K562 (cell line): ENCODE data around the gene AHR. TPM values are rescaled to one million over a fixed set of nuclear protein-coding genes. Genes with fewer than 3 reads are reported as not detected.

Experiments
- ATAC-seq: fragments of 200-7000 bp; cut with Tn5 transposase; 3 replicates; pipeline ENCODE4 v1.9.1; 2020; ENCODE audit warnings: moderate library complexity
- BruUV-seq: library from RNA; stranded (reverse); fragments of 400-500 nt; replicated peaks from 2 replicates; lab custom pipeline; 2021; lab: Mats Ljungman, UMichigan
- CTCF ChIA-PET: fragments of 300-600 bp; formaldehyde crosslinking; extraction: SDS; loops from one replicate; lab custom pipeline; 2021; ENCODE audit warnings: low intra/inter-chr PET ratio; lab: Yijun Ruan, JAX
- POLR2A ChIA-PET: fragments of 300-600, 350-650 bp; sonication (Branson Sonifier 250); formaldehyde crosslinking; extraction: SDS; loops from one replicate; lab custom pipeline; 2021; ENCODE audit warnings: antibody characterized with exemption, inconsistent platforms; lab: Yijun Ruan, JAX
- DNase-seq, 4 experiments: peaks; one replicate each; pipeline versions ENCODE4 v3.0.0 to v3.0.0-alpha.2; 2011 to 2018; ENCODE audit warnings: low spot score in 3 of 4, mixed read lengths in 3 of 4; ENCODE audit errors: extremely low read depth in 1 of 4
- FAIRE-seq: peaks from 2 replicates; lab custom pipeline; 2011; peaks lifted over from hg19 to GRCh38; lab: Jason Lieb, UNC
- H2AFZ ChIP-seq: 2 replicates; pipeline ENCODE4 v1.6.0; 2011; ENCODE audit warnings: low read depth, low read length, control low read depth, inconsistent platforms
- H3K27ac ChIP-seq: fragments of 200-600 bp; 3 replicates; pipeline ENCODE4 v1.8.0; 2011; ENCODE audit warnings: low read depth, mild to moderate bottlenecking, control low read depth, inconsistent platforms, low read length, moderate library complexity, mixed read lengths; ENCODE audit errors: extremely low read depth
- H3K27me3 ChIP-seq, 2 experiments: fragments of 300-600 bp in 1 of 2; 2 replicates in 1 of 2; 3 replicates in 1 of 2; pipeline versions ENCODE4 v1.6.0 to v1.8.0; 2011; ENCODE audit warnings: inconsistent platforms in 2 of 2, low read length in 2 of 2, mild to moderate bottlenecking in 1 of 2, mixed read lengths in 1 of 2, moderate library complexity in 1 of 2; ENCODE audit not compliant: control insufficient read depth in 2 of 2, insufficient read depth in 2 of 2
- H3K36me3 ChIP-seq: fragments of 300-600 bp; 3 replicates; pipeline ENCODE4 v1.8.0; 2011; ENCODE audit warnings: mild to moderate bottlenecking, low read length, inconsistent platforms; ENCODE audit not compliant: control insufficient read depth, insufficient read depth
- H3K4me1 ChIP-seq, 2 experiments: fragments of 200-600 bp in 1 of 2; replicated peaks in 1 of 2; 2 replicates in 1 of 2; 3 replicates in 1 of 2; pipeline versions ENCODE4 v1.5.1 to v1.8.0; 2011; ENCODE audit warnings: inconsistent platforms in 2 of 2, low read length in 2 of 2, mild to moderate bottlenecking in 1 of 2, mixed read lengths in 1 of 2, moderate library complexity in 1 of 2; ENCODE audit not compliant: control insufficient read depth in 2 of 2, insufficient read depth in 2 of 2
- H3K4me2 ChIP-seq: 2 replicates; pipeline ENCODE4 v1.6.1; 2011; ENCODE audit warnings: low read length, control low read depth, inconsistent platforms, mixed read lengths; ENCODE audit not compliant: insufficient read depth
- H3K4me3 ChIP-seq: fragments of 200-600 bp; sonication (generic), shearing (Covaris generic); 2 replicates; pipeline ENCODE4 v1.5.1; 2016; ENCODE audit warnings: control low read depth, inconsistent platforms
- H3K79me2 ChIP-seq: fragments of 200-600 bp; 3 replicates; pipeline ENCODE4 v1.8.0; 2011; ENCODE audit warnings: low read length, inconsistent platforms; ENCODE audit not compliant: control insufficient read depth, insufficient read depth
- H3K9ac ChIP-seq, 2 experiments: 2 replicates each; pipeline versions ENCODE4 v1.6.0 to v1.6.1; 2011; ENCODE audit warnings: low read depth in 2 of 2, low read length in 2 of 2, control low read depth in 1 of 2, inconsistent platforms in 1 of 2, mild to moderate bottlenecking in 1 of 2, mixed read lengths in 1 of 2; ENCODE audit not compliant: insufficient read depth in 1 of 2
- H3K9me1 ChIP-seq: one replicate; pipeline ENCODE4 v1.6.0; 2011; ENCODE audit warnings: inconsistent platforms, mild to moderate bottlenecking, low read length, moderate library complexity; ENCODE audit not compliant: control insufficient read depth, insufficient read depth
- H3K9me3 ChIP-seq: replicated peaks from 2 replicates; pipeline ENCODE4 v1.5.1; 2011; ENCODE audit warnings: low read depth, low read length, inconsistent platforms; ENCODE audit not compliant: control insufficient read depth, insufficient read depth
- H4K20me1 ChIP-seq: replicated peaks from 2 replicates; pipeline ENCODE4 v1.6.1; 2011; ENCODE audit warnings: low read length, inconsistent platforms, mixed read lengths; ENCODE audit not compliant: control insufficient read depth, insufficient read depth
- BHLHE40 ChIP-seq: IDR thresholded peaks from 2 replicates; pipeline ENCODE4 v1.6.1; 2011; ENCODE audit warnings: low read length, improper control_type of control experiment
- CBX3 ChIP-seq, 2 experiments: IDR thresholded peaks; 1 replicate in 1 of 2; 2 replicates in 1 of 2; pipeline ENCODE4 v1.6.1; 2012; ENCODE audit warnings: inconsistent platforms in 2 of 2, low read length in 2 of 2, borderline replicate concordance in 1 of 2, control low read depth in 1 of 2
- HDAC1 ChIP-seq, 2 experiments: fragments of 450-650 bp; IDR thresholded peaks; 2 replicates each; pipeline ENCODE4 v1.6.1; 2016 to 2017; ENCODE audit warnings: inconsistent platforms in 1 of 2, mild to moderate bottlenecking in 1 of 2, moderate library complexity in 1 of 2
- MEF2D ChIP-seq: conservative IDR thresholded peaks from 2 replicates; pipeline ENCODE4 v1.6.1; 2016; ENCODE audit warnings: low read depth, missing genetic modification characterization, missing compliant biosample characterization
- MTF1 ChIP-seq: fragments of 250-450 bp; sonication (Bioruptor Pico); IDR thresholded peaks from 2 replicates; pipeline ENCODE4 v1.9.0; 2021; ENCODE audit warnings: moderate library complexity, mild to moderate bottlenecking, inconsistent platforms, borderline replicate concordance
- RBM34 ChIP-seq: fragments of 200-400 bp; formaldehyde crosslinking; IDR thresholded peaks from 2 replicates; pipeline ENCODE4 v1.6.1; 2018; ENCODE audit warnings: low read length, borderline replicate concordance; ENCODE audit not compliant: insufficient read depth
- TRIM24 ChIP-seq, 2 experiments: fragments of 450-650 bp; IDR thresholded peaks; 2 replicates each; pipeline ENCODE4 v1.6.1; 2016
- ZBTB8A ChIP-seq: fragments of 450-650 bp; IDR thresholded peaks from 2 replicates; pipeline ENCODE4 v1.6.1; 2018; ENCODE audit warnings: mild to moderate bottlenecking, moderate library complexity; ENCODE audit not compliant: partially characterized antibody
- ZNF263 ChIP-seq: sonication (generic); formaldehyde crosslinking; IDR thresholded peaks from 2 replicates; pipeline ENCODE4 v1.8.0; 2022; ENCODE audit warnings: mild to moderate bottlenecking, missing genetic modification reagents, borderline replicate concordance
- ZNF354B ChIP-seq: fragments of 250-450 bp; sonication (Bioruptor Pico); IDR thresholded peaks from 2 replicates; pipeline ENCODE4 v1.4.0; 2020
- WGBS: fragments of 100-300 bp; shearing (Covaris generic); methylation state at CpG from one replicate; pipeline ENCODE4 v1.1.6; 2016; ENCODE audit warnings: low coverage, mixed read lengths; ENCODE audit not compliant: insufficient coverage; ENCODE audit errors: missing lambda C conversion rate; 5-methylcytosine and 5-hydroxymethylcytosine counted together
- in situ Hi-C: fragments of 300-500 bp; cut with MboI; formaldehyde crosslinking; loops from 4 replicates; pipeline ENCODE4 v1.15.0; 2018; ENCODE audit warnings: inconsistent platforms, mixed read lengths
- intact Hi-C: fragments of 100-400 bp; cut with micrococcal nuclease; formaldehyde crosslinking; loops from 2 replicates; pipeline ENCODE4 v1.14.2; 2022
- polyA plus RNA-seq, 8 experiments: library from polyadenylated mRNA; depleted of rRNA in 4 of 8; stranded (reverse) in 5 of 8; unstranded in 3 of 8; fragments of >200 nt; fragmentation: Nextera tagmentation in 2 of 8; fragmentation: Illumina TruSeq in 1 of 8; extraction: Ambion mirVana in 2 of 8; extraction: Trizol in 1 of 8; gene quantifications; 2 replicates each; pipeline versions ENCODE4 v1.2.1 to v1.2.3, GENCODE V29; 2011 to 2014; ENCODE audit warnings: inconsistent platforms in 1 of 8, missing spikeins in 1 of 8
- total RNA-seq, 7 experiments: library from RNA; depleted of rRNA in 6 of 7; stranded (reverse); fragments of >200 nt in 6 of 7; fragmentation: Illumina TruSeq in 2 of 7; extraction: Trizol in 2 of 7; gene quantifications; 2 replicates each; pipeline versions ENCODE4 v1.2.1 to v1.2.3, GENCODE V29; 2011 to 2021; ENCODE audit warnings: low replicate concordance in 1 of 7
- TF ChIP-seq, protein P1 (sequence below): fragments of 250-450 bp; sonication (Bioruptor Pico); IDR thresholded peaks from 2 replicates; pipeline ENCODE4 v1.5.0; 2020; ENCODE audit warnings: mild to moderate bottlenecking
- TF ChIP-seq, protein P2 (sequence below): fragments of 450-650 bp; IDR thresholded peaks from 2 replicates; pipeline ENCODE4 v1.6.1; 2017; ENCODE audit warnings: antibody characterized with exemption, mild to moderate bottlenecking
- TF ChIP-seq, protein P3 (sequence below): fragments of 250-450 bp; sonication (Bioruptor Pico); IDR thresholded peaks from 2 replicates; pipeline ENCODE4 v1.4.0; 2020; ENCODE audit warnings: mild to moderate bottlenecking, moderate library complexity
- TF ChIP-seq, protein P4 (sequence below): fragments of 250-450 bp; sonication (Bioruptor Pico); IDR thresholded peaks from 2 replicates; pipeline ENCODE4 v1.5.0; 2020; ENCODE audit warnings: mild to moderate bottlenecking, borderline replicate concordance

AHR gene
- total and polyA plus RNA-seq, 9 of the 15 experiments (the other 6 are each of a cell fraction or from before 2014, with no cell fraction given) = 0.16 TPM; not detected in 8

DNA sequence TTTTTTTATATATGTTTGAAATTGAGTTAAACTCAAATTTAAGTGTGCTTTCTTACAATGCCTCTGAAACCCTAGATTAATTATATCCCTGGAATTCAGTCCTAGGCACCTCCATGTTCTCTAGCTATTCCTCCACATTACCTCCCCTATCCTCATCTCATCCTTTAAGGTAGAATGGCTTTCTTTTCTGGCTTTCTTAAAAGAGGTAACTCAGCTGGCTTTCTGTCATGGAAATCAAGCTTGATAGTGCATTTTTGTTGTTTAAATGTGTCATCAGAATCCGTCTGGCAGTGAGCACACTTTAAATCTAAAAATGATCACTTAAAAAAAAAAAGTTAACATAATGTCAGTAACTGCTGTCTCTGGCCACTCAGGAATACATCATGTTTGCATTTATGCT is 42.2 kb downstream of the AHR start:
- ATAC-seq = no peak
- no peak for FAIRE-seq

More for the DNA sequence above, 42.2 kb downstream of the AHR start:
- Histone ChIP-seq H3K79me2 (no peaks in the 10 kb centered on the region), H4K20me1 (no peaks in the 10 kb centered on the region), H3K36me3 (no peaks in the 10 kb centered on the region), H3K27me3 (no peaks in the 10 kb centered on the region), H3K27ac (no peak overlapping the region), H3K9ac (no peak overlapping the region), H3K9me3 (no peaks in the 10 kb centered on the region), H3K9me1 (no peaks in the 10 kb centered on the region), H2AFZ (no peak overlapping the region), H3K4me3 (no peak overlapping the region), H3K4me1 (no peaks in the 10 kb centered on the region), H3K4me2 (no peak overlapping the region)
- TF ChIP-seq CBX3 (IDR thresholded peaks at IDR 0.05; ENCODE audit: borderline replicate concordance in 1 of 2, low read length in 2 of 2) (no peak), ZBTB8A (no peak), RBM34 (no peak), ZNF354B (CRISPR knock-in tag) (no peak), BHLHE40 (no peak), MTF1 (CRISPR knock-in tag) (no peak), HDAC1 (IDR thresholded peaks at IDR 0.05) (no peak), TRIM24 (IDR thresholded peaks at IDR 0.05) (no peak), ZNF263 (no peak), MEF2D (no peak)
- TF ChIP-seq, protein P1, sequence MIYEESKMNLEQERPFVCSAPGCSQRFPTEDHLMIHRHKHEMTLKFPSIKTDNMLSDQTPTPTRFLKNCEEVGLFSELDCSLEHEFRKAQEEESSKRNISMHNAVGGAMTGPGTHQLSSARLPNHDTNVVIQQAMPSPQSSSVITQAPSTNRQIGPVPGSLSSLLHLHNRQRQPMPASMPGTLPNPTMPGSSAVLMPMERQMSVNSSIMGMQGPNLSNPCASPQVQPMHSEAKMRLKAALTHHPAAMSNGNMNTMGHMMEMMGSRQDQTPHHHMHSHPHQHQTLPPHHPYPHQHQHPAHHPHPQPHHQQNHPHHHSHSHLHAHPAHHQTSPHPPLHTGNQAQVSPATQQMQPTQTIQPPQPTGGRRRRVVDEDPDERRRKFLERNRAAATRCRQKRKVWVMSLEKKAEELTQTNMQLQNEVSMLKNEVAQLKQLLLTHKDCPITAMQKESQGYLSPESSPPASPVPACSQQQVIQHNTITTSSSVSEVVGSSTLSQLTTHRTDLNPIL (CRISPR knock-in tag) = no peak
- TF ChIP-seq, protein P2, sequence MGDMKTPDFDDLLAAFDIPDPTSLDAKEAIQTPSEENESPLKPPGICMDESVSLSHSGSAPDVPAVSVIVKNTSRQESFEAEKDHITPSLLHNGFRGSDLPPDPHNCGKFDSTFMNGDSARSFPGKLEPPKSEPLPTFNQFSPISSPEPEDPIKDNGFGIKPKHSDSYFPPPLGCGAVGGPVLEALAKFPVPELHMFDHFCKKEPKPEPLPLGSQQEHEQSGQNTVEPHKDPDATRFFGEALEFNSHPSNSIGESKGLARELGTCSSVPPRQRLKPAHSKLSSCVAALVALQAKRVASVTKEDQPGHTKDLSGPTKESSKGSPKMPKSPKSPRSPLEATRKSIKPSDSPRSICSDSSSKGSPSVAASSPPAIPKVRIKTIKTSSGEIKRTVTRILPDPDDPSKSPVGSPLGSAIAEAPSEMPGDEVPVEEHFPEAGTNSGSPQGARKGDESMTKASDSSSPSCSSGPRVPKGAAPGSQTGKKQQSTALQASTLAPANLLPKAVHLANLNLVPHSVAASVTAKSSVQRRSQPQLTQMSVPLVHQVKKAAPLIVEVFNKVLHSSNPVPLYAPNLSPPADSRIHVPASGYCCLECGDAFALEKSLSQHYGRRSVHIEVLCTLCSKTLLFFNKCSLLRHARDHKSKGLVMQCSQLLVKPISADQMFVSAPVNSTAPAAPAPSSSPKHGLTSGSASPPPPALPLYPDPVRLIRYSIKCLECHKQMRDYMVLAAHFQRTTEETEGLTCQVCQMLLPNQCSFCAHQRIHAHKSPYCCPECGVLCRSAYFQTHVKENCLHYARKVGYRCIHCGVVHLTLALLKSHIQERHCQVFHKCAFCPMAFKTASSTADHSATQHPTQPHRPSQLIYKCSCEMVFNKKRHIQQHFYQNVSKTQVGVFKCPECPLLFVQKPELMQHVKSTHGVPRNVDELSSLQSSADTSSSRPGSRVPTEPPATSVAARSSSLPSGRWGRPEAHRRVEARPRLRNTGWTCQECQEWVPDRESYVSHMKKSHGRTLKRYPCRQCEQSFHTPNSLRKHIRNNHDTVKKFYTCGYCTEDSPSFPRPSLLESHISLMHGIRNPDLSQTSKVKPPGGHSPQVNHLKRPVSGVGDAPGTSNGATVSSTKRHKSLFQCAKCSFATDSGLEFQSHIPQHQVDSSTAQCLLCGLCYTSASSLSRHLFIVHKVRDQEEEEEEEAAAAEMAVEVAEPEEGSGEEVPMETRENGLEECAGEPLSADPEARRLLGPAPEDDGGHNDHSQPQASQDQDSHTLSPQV = no peak
- TF ChIP-seq, protein P3, sequence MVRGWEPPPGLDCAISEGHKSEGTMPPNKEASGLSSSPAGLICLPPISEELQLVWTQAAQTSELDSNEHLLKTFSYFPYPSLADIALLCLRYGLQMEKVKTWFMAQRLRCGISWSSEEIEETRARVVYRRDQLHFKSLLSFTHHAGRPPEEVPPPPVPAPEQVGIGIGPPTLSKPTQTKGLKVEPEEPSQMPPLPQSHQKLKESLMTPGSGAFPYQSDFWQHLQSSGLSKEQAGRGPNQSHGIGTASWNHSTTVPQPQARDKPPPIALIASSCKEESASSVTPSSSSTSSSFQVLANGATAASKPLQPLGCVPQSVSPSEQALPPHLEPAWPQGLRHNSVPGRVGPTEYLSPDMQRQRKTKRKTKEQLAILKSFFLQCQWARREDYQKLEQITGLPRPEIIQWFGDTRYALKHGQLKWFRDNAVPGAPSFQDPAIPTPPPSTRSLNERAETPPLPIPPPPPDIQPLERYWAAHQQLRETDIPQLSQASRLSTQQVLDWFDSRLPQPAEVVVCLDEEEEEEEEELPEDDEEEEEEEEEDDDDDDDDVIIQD (CRISPR knock-in tag) = no peak
- TF ChIP-seq, protein P4, sequence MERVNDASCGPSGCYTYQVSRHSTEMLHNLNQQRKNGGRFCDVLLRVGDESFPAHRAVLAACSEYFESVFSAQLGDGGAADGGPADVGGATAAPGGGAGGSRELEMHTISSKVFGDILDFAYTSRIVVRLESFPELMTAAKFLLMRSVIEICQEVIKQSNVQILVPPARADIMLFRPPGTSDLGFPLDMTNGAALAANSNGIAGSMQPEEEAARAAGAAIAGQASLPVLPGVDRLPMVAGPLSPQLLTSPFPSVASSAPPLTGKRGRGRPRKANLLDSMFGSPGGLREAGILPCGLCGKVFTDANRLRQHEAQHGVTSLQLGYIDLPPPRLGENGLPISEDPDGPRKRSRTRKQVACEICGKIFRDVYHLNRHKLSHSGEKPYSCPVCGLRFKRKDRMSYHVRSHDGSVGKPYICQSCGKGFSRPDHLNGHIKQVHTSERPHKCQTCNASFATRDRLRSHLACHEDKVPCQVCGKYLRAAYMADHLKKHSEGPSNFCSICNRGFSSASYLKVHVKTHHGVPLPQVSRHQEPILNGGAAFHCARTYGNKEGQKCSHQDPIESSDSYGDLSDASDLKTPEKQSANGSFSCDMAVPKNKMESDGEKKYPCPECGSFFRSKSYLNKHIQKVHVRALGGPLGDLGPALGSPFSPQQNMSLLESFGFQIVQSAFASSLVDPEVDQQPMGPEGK = no peak
- intact Hi-C loops = no loop called here
- ChIA-PET CTCF (no interaction called here), POLR2A (no interaction called here)
- in situ Hi-C loops = no loop called here
- DNase-seq = no peak
- WGBS = 7% methylated on average over 1 of the region's 1 CpG
- no TSS peak for BruUV-seq
